ENCODE data around the gene TMUB1. TPM values are rescaled to one million over a fixed set of nuclear protein-coding genes. Genes with fewer than 3 reads are reported as not detected.
A peak's percentile ranks its signal among the peaks of the same experiment; 100 is the strongest.

The TMUB1 gene, protein sequence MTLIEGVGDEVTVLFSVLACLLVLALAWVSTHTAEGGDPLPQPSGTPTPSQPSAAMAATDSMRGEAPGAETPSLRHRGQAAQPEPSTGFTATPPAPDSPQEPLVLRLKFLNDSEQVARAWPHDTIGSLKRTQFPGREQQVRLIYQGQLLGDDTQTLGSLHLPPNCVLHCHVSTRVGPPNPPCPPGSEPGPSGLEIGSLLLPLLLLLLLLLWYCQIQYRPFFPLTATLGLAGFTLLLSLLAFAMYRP
- 10 to 100 TPM; 42.6 to 48.7 TPM for total RNA-seq
- polyA plus RNA-seq: 10 to 100 TPM; 48.9 to 66.7 TPM

DNA sequence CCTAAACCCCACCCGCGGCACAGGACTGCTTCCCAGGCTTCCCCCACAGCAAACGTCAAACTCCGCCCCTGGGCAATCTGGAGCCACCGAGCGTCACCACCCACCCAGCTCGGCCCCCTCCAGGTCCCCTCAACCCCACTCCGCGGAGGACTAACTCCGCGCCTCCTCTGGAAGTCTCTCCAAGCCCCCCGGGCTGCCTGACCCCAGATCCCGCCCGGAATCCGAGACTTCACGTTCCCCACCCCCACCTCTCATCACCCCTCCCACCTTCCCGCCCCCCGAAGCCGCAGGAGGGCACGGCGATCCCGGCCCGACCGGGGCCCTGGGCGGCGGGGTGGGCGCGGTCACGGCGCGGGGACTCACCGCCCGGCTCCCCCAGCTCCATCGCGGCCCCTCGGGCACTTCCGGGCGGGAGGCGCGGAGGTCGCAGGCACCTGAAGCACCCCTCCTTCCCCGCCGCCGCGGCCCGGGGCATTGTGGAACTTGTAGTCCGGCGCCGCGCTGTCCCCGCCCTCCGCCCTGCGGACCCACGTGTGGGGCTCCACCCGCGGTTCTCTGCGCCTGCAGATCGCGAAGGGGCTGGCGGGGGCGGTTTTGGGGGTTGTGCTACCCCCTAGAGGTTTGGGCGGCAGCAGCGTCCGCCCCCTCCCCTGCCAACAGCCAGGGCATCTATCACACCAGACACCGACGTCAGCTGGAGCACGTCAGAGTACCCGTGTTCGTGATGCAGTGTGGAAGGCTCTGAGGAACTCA is at the start of gene TMUB1:
Gene TMUB1 (minus strand): TSS at position 423 of the 753 bp plus-strand sequence. CDS start 930 bp downstream, outside the sequence.
- Mint-ChIP-seq H3K27ac (peak within 1 kb of the TSS; percentile 90 to 99 (median 97)), H3K27me3 (no peaks in the 10 kb centered on the region), H3K36me3 (peaks cover 0 to 16% of the 10 kb centered on the region in 2 donors), H3K4me3 (peak within 1 kb of the TSS; percentile 89 to 95 (median 92)), H3K4me1 (peaks cover 25 to 61% (median 40%) of the 10 kb centered on the region in 4 donors), H3K9me3 (peaks cover 0 to 2% (median 0%) of the 10 kb centered on the region in 8 donors)
- ChIA-PET CTCF (ENCODE audit: partially characterized antibody) (interaction anchor here (1.1 to 2.8 kb wide), 5 partner anchors 13 to 65 kb away, joined by 3 to 11 read pairs (median 3); partner anchors contain the start of gene ABCB8), POLR2A (ENCODE audit: partially characterized antibody) (interaction anchor here (0.5 to 6.4 kb wide), 14 partner anchors 11 to 1584 kb away, joined by 3 to 68 read pairs (median 4); partner anchors contain the start of genes ABCB8, CDK5 and SLC4A2)
- H3K36me3 ChIP-seq (ENCODE audit: insufficient read depth, low read length): peaks cover 5% of the 10 kb centered on the region
- peaks cover 67% of the 10 kb centered on the region for H3K4me1 ChIP-seq (ENCODE audit: insufficient read depth, low read length)
- no peaks in the 10 kb centered on the region for H3K27me3 ChIP-seq (ENCODE audit: insufficient read depth, low read length)
- intact Hi-C loops (cut with micrococcal nuclease): loop anchor here (1.0 to 10.0 kb wide), 3 partner anchors 55 to 149 kb away; partner anchors contain the start of genes ABCB8, CHPF2 and KCNH2
- H3K27ac ChIP-seq (ENCODE audit: low read depth, low read length): peak within 1 kb of the TSS; percentile 90
- H3K4me3 ChIP-seq (ENCODE audit: low read length in 2 of 2): peak within 1 kb of the TSS; percentile 36 to 74
- no peaks in the 10 kb centered on the region for H3K9me3 ChIP-seq (ENCODE audit: control insufficient read depth in 1 of 2, low read length in 2 of 2)
- peak; percentile 84 to 97 (median 86) for DNase-seq

DNA sequence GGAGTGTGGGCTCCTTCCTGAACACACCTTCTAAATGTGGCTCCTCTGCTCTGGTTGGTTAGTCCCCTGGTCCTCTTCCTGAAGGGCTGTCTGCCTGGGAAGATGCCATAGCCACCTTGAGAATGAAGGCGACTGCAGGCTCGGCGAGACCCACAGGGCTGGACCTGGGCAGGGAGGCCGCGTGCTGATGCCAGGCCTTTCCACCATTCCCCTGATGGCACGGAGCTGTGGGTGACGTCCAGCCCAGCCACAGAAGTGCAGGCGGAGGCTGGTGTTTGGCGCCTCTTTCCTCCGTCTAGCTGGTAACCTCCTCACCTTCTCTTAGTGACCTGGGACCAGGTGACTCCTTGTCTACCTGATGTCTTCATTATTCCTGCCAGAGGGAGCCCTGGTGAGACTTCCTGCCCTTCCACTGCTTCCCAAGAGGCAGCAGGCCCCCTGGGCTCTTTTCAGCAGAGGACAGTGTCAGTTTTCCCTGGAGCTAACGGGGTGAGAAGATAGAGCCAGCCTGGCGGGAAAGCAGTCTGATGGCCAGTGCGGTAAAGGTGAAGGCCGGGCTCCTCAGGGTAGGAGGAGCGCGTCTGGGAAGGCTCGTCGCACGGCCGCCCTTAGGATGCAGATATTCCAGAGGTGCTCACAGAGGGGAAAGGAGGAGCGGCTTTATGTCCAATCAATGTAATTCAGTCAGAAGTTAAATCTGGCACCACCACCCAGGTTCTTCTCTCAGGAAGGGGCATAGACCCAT is 49.3 kb upstream of the TMUB1 start:
- Histone ChIP-seq H3K4me3 (ENCODE audit: low read length in 2 of 2) (no peak overlapping the region), H3K27me3 (ENCODE audit: insufficient read depth, low read length) (no peaks in the 10 kb centered on the region), H3K4me1 (ENCODE audit: insufficient read depth, low read length) (no peaks in the 10 kb centered on the region), H3K9me3 (ENCODE audit: control insufficient read depth in 1 of 2, low read length in 2 of 2) (no peaks in the 10 kb centered on the region), H3K27ac (ENCODE audit: low read depth, low read length) (no peak overlapping the region), H3K36me3 (ENCODE audit: insufficient read depth, low read length) (peaks cover 20% of the 10 kb centered on the region)
- no peak overlapping the region for H3K4me3 Mint-ChIP-seq
- no peaks in the 10 kb centered on the region for H3K4me1 Mint-ChIP-seq
- peaks cover 31 to 33% of the 10 kb centered on the region in 2 donors for H3K36me3 Mint-ChIP-seq
- no peak for DNase-seq
- no peaks in the 10 kb centered on the region for H3K9me3 Mint-ChIP-seq
- ChIA-PET CTCF (ENCODE audit: partially characterized antibody) (no interaction called here), POLR2A (ENCODE audit: partially characterized antibody) (no interaction called here)
- H3K27ac Mint-ChIP-seq: peak overlapping the region in 1 of 7 donors; percentile 29
- intact Hi-C loops (cut with micrococcal nuclease): no loop called here
- no peaks in the 10 kb centered on the region for H3K27me3 Mint-ChIP-seq

DNA sequence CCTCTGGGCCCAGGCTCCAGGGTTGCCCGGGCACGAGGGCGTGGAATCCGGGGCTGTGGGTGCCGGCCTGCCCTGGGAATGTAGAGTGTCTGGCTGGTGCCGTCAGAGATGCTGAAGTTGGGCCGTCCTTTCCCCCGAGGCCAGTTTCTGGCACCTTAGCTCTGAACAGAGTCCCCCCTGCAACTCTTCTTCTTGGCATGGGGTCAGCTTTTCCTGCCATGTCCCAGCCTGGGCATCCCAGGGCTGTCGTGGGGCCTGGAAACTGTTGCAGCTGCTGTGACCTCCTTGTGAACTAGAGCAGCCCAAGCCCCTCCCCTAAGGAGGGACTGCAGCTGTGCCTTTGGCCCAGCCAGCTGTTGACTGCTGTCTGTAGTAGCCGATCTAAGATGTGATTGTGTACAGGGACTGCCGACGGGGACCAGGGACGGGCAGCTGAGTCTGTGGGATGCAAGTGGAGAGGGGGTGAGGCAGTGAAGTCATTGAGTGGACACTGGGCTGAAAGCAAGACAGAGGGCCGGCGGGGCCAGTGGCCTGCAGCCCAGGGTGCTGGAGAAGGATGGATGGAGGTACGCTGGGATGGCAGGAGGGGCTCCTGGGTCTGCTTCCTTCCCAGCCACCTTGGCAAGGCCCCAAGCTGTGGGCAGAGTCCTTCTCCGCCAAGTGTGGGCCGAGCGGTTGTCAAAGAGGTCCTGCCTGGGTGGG is 48.5 kb upstream of the TMUB1 start:
- intact Hi-C loops (cut with micrococcal nuclease): no loop called here
- Mint-ChIP-seq H3K36me3 (peaks cover 32 to 36% of the 10 kb centered on the region in 2 donors), H3K4me1 (no peaks in the 10 kb centered on the region), H3K27me3 (no peaks in the 10 kb centered on the region), H3K4me3 (no peak overlapping the region), H3K27ac (no peak overlapping the region), H3K9me3 (no peaks in the 10 kb centered on the region)
- Histone ChIP-seq H3K36me3 (ENCODE audit: insufficient read depth, low read length) (peaks cover 20% of the 10 kb centered on the region), H3K4me1 (ENCODE audit: insufficient read depth, low read length) (no peaks in the 10 kb centered on the region), H3K4me3 (ENCODE audit: low read length in 2 of 2) (no peak overlapping the region), H3K27ac (ENCODE audit: low read depth, low read length) (no peak overlapping the region), H3K9me3 (ENCODE audit: control insufficient read depth in 1 of 2, low read length in 2 of 2) (no peaks in the 10 kb centered on the region), H3K27me3 (ENCODE audit: insufficient read depth, low read length) (no peaks in the 10 kb centered on the region)
- ChIA-PET CTCF (ENCODE audit: partially characterized antibody) (no interaction called here), POLR2A (ENCODE audit: partially characterized antibody) (interaction anchor here (1.1 kb wide), 1 partner anchor 75 kb away, joined by 3 read pairs; no protein-coding TSS in a partner anchor)
- no peak for DNase-seq

DNA sequence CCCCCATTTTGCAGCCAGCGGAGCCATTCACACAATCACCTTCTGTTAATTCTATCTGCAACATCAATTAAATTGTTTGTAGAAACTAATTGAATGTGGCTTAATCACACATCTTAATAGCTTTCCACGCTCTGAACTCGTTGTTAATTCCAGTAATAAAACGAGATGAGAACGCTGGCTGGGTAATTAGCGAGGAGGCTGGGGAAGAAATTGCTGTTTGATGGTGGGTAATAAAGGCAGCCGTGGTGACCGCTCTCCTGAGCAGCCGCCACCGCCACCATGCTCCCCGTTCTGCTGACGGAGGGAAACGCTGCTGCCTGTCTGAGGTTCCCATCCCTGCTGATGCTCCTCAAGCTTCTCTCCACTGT is 47.9 kb upstream of the TMUB1 start:
- H3K36me3 Mint-ChIP-seq: peaks cover 27 to 31% of the 10 kb centered on the region in 2 donors
- Histone ChIP-seq H3K9me3 (ENCODE audit: control insufficient read depth in 1 of 2, low read length in 2 of 2) (no peaks in the 10 kb centered on the region), H3K36me3 (ENCODE audit: insufficient read depth, low read length) (peaks cover 20% of the 10 kb centered on the region), H3K27ac (ENCODE audit: low read depth, low read length) (no peak overlapping the region), H3K27me3 (ENCODE audit: insufficient read depth, low read length) (no peaks in the 10 kb centered on the region), H3K4me1 (ENCODE audit: insufficient read depth, low read length) (no peaks in the 10 kb centered on the region), H3K4me3 (ENCODE audit: low read length in 2 of 2) (no peak overlapping the region)
- ChIA-PET CTCF (ENCODE audit: partially characterized antibody) (no interaction called here), POLR2A (ENCODE audit: partially characterized antibody) (interaction anchor here (1.1 kb wide), 1 partner anchor 75 kb away, joined by 3 read pairs; no protein-coding TSS in a partner anchor)
- intact Hi-C loops (cut with micrococcal nuclease): no loop called here
- H3K4me1 Mint-ChIP-seq: no peaks in the 10 kb centered on the region
- no peak overlapping the region for H3K27ac Mint-ChIP-seq
- no peak overlapping the region for H3K4me3 Mint-ChIP-seq
- no peaks in the 10 kb centered on the region for H3K27me3 Mint-ChIP-seq
- no peak for DNase-seq
- no peaks in the 10 kb centered on the region for H3K9me3 Mint-ChIP-seq

DNA sequence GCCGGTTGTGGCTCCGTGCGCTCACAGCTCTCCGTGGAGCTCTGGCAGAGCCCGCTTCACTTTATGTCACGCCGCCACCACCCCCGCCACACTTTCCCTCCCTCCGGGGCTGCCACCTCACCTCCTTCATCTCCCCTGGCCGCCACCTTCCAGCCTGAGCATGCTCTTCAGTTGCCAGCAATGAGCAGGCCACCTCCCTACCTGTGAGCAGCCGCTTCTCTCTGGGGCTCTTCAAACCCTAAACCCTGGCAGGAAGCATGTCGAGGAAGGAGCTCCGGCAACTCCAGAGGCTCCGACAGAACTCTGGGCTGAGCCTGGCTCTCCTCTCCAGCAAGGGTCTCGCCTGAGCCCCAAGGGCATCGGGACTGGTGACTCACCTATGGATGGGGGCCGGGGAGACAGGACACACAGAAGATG is 47.5 kb upstream of the TMUB1 start:
- Histone ChIP-seq H3K4me1 (ENCODE audit: insufficient read depth, low read length) (no peaks in the 10 kb centered on the region), H3K9me3 (ENCODE audit: control insufficient read depth in 1 of 2, low read length in 2 of 2) (no peaks in the 10 kb centered on the region), H3K4me3 (ENCODE audit: low read length in 2 of 2) (no peak overlapping the region), H3K27ac (ENCODE audit: low read depth, low read length) (no peak overlapping the region), H3K27me3 (ENCODE audit: insufficient read depth, low read length) (no peaks in the 10 kb centered on the region), H3K36me3 (ENCODE audit: insufficient read depth, low read length) (peaks cover 20% of the 10 kb centered on the region)
- no peaks in the 10 kb centered on the region for H3K27me3 Mint-ChIP-seq
- H3K4me3 Mint-ChIP-seq: no peak overlapping the region
- intact Hi-C loops (cut with micrococcal nuclease): no loop called here
- peaks cover 26 to 29% of the 10 kb centered on the region in 2 donors for H3K36me3 Mint-ChIP-seq
- H3K27ac Mint-ChIP-seq: no peak overlapping the region
- no peak for DNase-seq
- CTCF ChIA-PET (ENCODE audit: partially characterized antibody): no interaction called here
- POLR2A ChIA-PET (ENCODE audit: partially characterized antibody): interaction anchor here (1.1 kb wide), 1 partner anchor 76 kb away, joined by 3 read pairs; no protein-coding TSS in a partner anchor
- H3K4me1 Mint-ChIP-seq: no peaks in the 10 kb centered on the region
- H3K9me3 Mint-ChIP-seq: no peaks in the 10 kb centered on the region

DNA sequence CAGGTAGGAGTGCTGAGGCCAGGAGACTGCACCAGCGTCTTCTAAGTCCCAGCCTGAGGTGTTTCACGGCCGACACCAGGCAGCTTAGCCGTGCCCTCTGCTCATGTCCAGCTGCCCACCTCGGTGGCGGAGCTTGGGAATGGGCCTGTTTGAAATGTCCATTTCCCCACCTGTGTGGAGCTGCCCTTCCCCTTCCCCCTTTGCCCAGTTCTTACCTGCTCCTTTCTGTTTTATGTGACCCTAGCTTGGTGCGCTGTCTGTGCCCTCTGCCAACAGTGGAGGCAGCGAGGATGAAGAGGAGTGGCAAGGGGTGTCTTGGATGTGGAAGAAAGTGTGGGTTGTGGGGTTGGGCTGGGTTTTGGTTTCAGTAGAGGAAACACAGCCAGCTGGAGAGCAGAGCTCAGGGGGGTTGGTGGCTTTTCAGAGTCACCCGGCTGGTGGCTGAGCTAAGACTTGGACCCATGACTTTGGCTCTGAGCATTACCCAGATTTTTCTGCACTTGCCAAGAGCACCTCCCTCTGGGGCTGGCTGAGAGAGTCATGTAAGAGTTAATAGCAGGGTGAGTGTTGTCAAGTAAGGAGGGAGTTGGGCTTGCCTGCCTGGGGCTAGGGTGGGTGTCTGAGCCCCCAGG is 46.8 kb upstream of the TMUB1 start:
- Mint-ChIP-seq H3K4me3 (no peak overlapping the region), H3K27me3 (no peaks in the 10 kb centered on the region), H3K27ac (no peak overlapping the region), H3K4me1 (no peaks in the 10 kb centered on the region), H3K36me3 (peaks cover 23 to 26% of the 10 kb centered on the region in 2 donors), H3K9me3 (no peaks in the 10 kb centered on the region)
- ChIA-PET CTCF (ENCODE audit: partially characterized antibody) (interaction anchor here (1.4 kb wide), 1 partner anchor 40 kb away, joined by 4 read pairs; no protein-coding TSS in a partner anchor), POLR2A (ENCODE audit: partially characterized antibody) (no interaction called here)
- Histone ChIP-seq H3K4me3 (ENCODE audit: low read length in 2 of 2) (no peak overlapping the region), H3K9me3 (ENCODE audit: control insufficient read depth in 1 of 2, low read length in 2 of 2) (no peaks in the 10 kb centered on the region), H3K4me1 (ENCODE audit: insufficient read depth, low read length) (no peaks in the 10 kb centered on the region), H3K27me3 (ENCODE audit: insufficient read depth, low read length) (no peaks in the 10 kb centered on the region), H3K36me3 (ENCODE audit: insufficient read depth, low read length) (peaks cover 13% of the 10 kb centered on the region), H3K27ac (ENCODE audit: low read depth, low read length) (no peak overlapping the region)
- intact Hi-C loops (cut with micrococcal nuclease): no loop called here
- DNase-seq: no peak

Measured in CD4-positive, alpha-beta memory T cell (primary cell).